ENCODE data around the gene NHLH1. TPM values are rescaled to one million over a fixed set of nuclear protein-coding genes. Genes with fewer than 3 reads are reported as not detected.

Gene NHLH1
- total RNA-seq, 2 experiments from 2014 or later, result 0.08 TPM; not detected in 1

- ATAC-seq (ENCODE audit: poor library complexity) (no peak), DNase-seq (no peak)
- Mint-ChIP-seq H3K4me3 (no peak overlapping the region), H3K36me3 (ENCODE audit: low read depth) (no peaks in the 10 kb centered on the region), H3K4me1 (ENCODE audit: low read depth) (no peaks in the 10 kb centered on the region), H3K27me3 (no peaks in the 10 kb centered on the region), H3K9me3 (no peaks in the 10 kb centered on the region), H3K27ac (no peak overlapping the region)
- no peaks in the 10 kb centered on the region for H3K27me3 ChIP-seq (ENCODE audit: control insufficient read depth in 1 of 2, insufficient read depth in 2 of 2, low read length in 2 of 2)
- no peaks in the 10 kb centered on the region for H3K9me3 ChIP-seq (ENCODE audit: control insufficient read depth in 1 of 2, insufficient read depth in 1 of 2, low read length in 2 of 2)
- H3K4me1 ChIP-seq (ENCODE audit: insufficient read depth, low read length), result no peaks in the 10 kb centered on the region
- POLR2A ChIA-PET, result no interaction called here
- CTCF ChIA-PET, result no interaction called here
- no peak for TF ChIP-seq CTCF (IDR thresholded peaks at IDR 0.05)
- no peak overlapping the region for H3K27ac ChIP-seq (ENCODE audit: low read depth in 1 of 2, low read length in 2 of 2)
- H3K4me3 ChIP-seq (ENCODE audit: low read length), result no peak overlapping the region
- intact Hi-C loops (cut with DNase I, micrococcal nuclease), result no loop called here
- H3K36me3 ChIP-seq (ENCODE audit: insufficient read depth, low read length), result no peaks in the 10 kb centered on the region
Observed at GRCh38 chr1:160367516-160367900, 637 bp downstream of the NHLH1 start.

GRCh38 chr1:160367934-160368923, 1.4 kb downstream of the NHLH1 start:
- ChIA-PET CTCF (no interaction called here), POLR2A (interaction anchor here (0.8 to 1.0 kb wide), 2 partner anchors 9 to 10 kb away, joined by 3 read pairs; no protein-coding TSS in a partner anchor)
- Mint-ChIP-seq H3K9me3 (no peaks in the 10 kb centered on the region), H3K4me1 (ENCODE audit: low read depth) (no peaks in the 10 kb centered on the region), H3K36me3 (ENCODE audit: low read depth) (no peaks in the 10 kb centered on the region), H3K4me3 (no peak overlapping the region), H3K27ac (no peak overlapping the region), H3K27me3 (no peaks in the 10 kb centered on the region)
- ATAC-seq (ENCODE audit: poor library complexity) (no peak), DNase-seq (no peak)
- Histone ChIP-seq H3K36me3 (ENCODE audit: insufficient read depth, low read length) (no peaks in the 10 kb centered on the region), H3K9me3 (ENCODE audit: control insufficient read depth in 1 of 2, insufficient read depth in 1 of 2, low read length in 2 of 2) (no peaks in the 10 kb centered on the region), H3K4me3 (ENCODE audit: low read length) (no peak overlapping the region), H3K27ac (ENCODE audit: low read depth in 1 of 2, low read length in 2 of 2) (no peak overlapping the region), H3K4me1 (ENCODE audit: insufficient read depth, low read length) (no peaks in the 10 kb centered on the region), H3K27me3 (ENCODE audit: control insufficient read depth in 1 of 2, insufficient read depth in 2 of 2, low read length in 2 of 2) (no peaks in the 10 kb centered on the region)
- no peak for TF ChIP-seq CTCF (IDR thresholded peaks at IDR 0.05)
- intact Hi-C loops (cut with DNase I, micrococcal nuclease), result no loop called here

DNA sequence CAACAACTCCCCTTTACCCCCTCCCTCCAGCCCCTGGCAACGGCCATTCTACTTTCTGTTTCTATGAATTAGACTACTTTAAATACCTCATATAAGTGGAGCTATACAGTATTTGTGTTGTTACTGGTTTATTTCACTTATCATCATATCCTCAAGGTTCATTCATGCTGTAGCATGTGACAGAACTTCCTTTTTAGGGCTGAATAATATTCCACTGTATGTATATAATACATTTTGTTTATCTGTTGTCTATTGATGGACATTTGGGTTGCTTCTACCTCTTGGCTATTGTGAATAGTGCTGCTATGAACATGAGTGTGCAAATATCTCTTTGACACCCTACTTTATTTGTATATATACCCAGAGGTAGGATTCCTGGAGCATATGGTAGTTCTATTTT, 2.2 kb downstream of the NHLH1 start:
- H3K27me3 ChIP-seq (ENCODE audit: control insufficient read depth in 1 of 2, insufficient read depth in 2 of 2, low read length in 2 of 2), result no peaks in the 10 kb centered on the region
- CTCF ChIA-PET, result no interaction called here
- no peaks in the 10 kb centered on the region for H3K36me3 Mint-ChIP-seq (ENCODE audit: low read depth)
- no peaks in the 10 kb centered on the region for H3K4me1 ChIP-seq (ENCODE audit: insufficient read depth, low read length)
- POLR2A ChIA-PET, result interaction anchor here (1.0 kb wide), 1 partner anchor 10 kb away, joined by 3 read pairs; no protein-coding TSS in a partner anchor
- DNase-seq (no peak), ATAC-seq (ENCODE audit: poor library complexity) (no peak)
- H3K9me3 ChIP-seq (ENCODE audit: control insufficient read depth in 1 of 2, insufficient read depth in 1 of 2, low read length in 2 of 2), result no peaks in the 10 kb centered on the region
- intact Hi-C loops (cut with DNase I, micrococcal nuclease), result no loop called here
- no peak overlapping the region for H3K27ac ChIP-seq (ENCODE audit: low read depth in 1 of 2, low read length in 2 of 2)
- no peak for TF ChIP-seq CTCF (IDR thresholded peaks at IDR 0.05)
- H3K27me3 Mint-ChIP-seq, result no peaks in the 10 kb centered on the region
- H3K9me3 Mint-ChIP-seq, result no peaks in the 10 kb centered on the region
- H3K4me3 Mint-ChIP-seq, result no peak overlapping the region
- H3K4me3 ChIP-seq (ENCODE audit: low read length), result no peak overlapping the region
- no peaks in the 10 kb centered on the region for H3K4me1 Mint-ChIP-seq (ENCODE audit: low read depth)
- no peaks in the 10 kb centered on the region for H3K36me3 ChIP-seq (ENCODE audit: insufficient read depth, low read length)
- no peak overlapping the region for H3K27ac Mint-ChIP-seq

Measured in CD4-positive, alpha-beta T cell (primary cell).